IMR-90 (cell line): ENCODE results near the gene C12orf50. TPM values are rescaled to one million over a fixed set of nuclear protein-coding genes. Genes with fewer than 3 reads are reported as not detected.

Experiments used
- ATAC-seq: fragments of 200-7000 bp; cut with Tn5 transposase; 2 replicates; pipeline ENCODE4 v1.9.1; 2020; ENCODE audit warnings: low read depth, mild to moderate bottlenecking, moderate library complexity
- BruUV-seq: library from RNA; stranded (reverse); fragments of 400-500 nt; replicated peaks from 2 replicates; lab custom pipeline; 2021; lab: Mats Ljungman, UMichigan
- CTCF ChIA-PET: fragments of 300-600 bp; formaldehyde crosslinking; extraction: SDS; loops from one replicate; lab custom pipeline; 2021; ENCODE audit warnings: antibody characterized with exemption; lab: Yijun Ruan, JAX
- POLR2A ChIA-PET: fragments of 300-600 bp; sonication (Branson Sonifier 250); formaldehyde crosslinking; loops from one replicate; lab custom pipeline; 2022; ENCODE audit warnings: antibody characterized with exemption; ENCODE audit not compliant: unreplicated experiment; lab: Charles Lee
- DNase-seq: peaks from one replicate; pipeline ENCODE4 v3.0.0; 2013
- H2AFZ ChIP-seq: replicated peaks from 2 replicates; pipeline ENCODE3; 2013; ENCODE audit warnings: low read length, mild to moderate bottlenecking; ENCODE audit not compliant: poor library complexity
- H2AK5ac ChIP-seq: 2 replicates; pipeline ENCODE4 v1.6.1; 2013; ENCODE audit warnings: low read depth, low read length, inconsistent platforms
- H2AK9ac ChIP-seq: replicated peaks from 2 replicates; pipeline ENCODE3; 2013; ENCODE audit warnings: mild to moderate bottlenecking, low read depth, low read length, moderate library complexity; ENCODE audit not compliant: poor library complexity
- H2BK120ac ChIP-seq: 2 replicates; pipeline ENCODE4 v1.6.1; 2013; ENCODE audit warnings: low read depth, low read length, inconsistent platforms
- H2BK15ac ChIP-seq: 3 replicates; pipeline ENCODE4 v1.6.1; 2013; ENCODE audit warnings: low read depth, low read length, inconsistent platforms
- H2BK20ac ChIP-seq: 2 replicates; pipeline ENCODE4 v1.6.1; 2013; ENCODE audit warnings: low read depth, mild to moderate bottlenecking, inconsistent platforms, low read length, moderate library complexity
- H2BK5ac ChIP-seq: 2 replicates; pipeline ENCODE4 v1.6.1; 2013; ENCODE audit warnings: mild to moderate bottlenecking, low read depth, low read length, inconsistent platforms; ENCODE audit not compliant: poor library complexity, severe bottlenecking
- H3K14ac ChIP-seq: replicated peaks from 2 replicates; pipeline ENCODE4 v1.6.1; 2013; ENCODE audit warnings: low read depth, low read length, inconsistent platforms
- H3K18ac ChIP-seq: 2 replicates; pipeline ENCODE4 v1.6.1; 2013; ENCODE audit warnings: low read depth, low read length, control low read depth
- H3K23ac ChIP-seq: 2 replicates; pipeline ENCODE4 v1.6.1; 2013; ENCODE audit warnings: low read depth, low read length, inconsistent platforms
- H3K27ac ChIP-seq: 2 replicates; pipeline ENCODE4 v1.5.1; 2013; ENCODE audit warnings: mild to moderate bottlenecking, control low read depth, low read length; ENCODE audit not compliant: insufficient read depth
- H3K27me3 ChIP-seq: 2 replicates; pipeline ENCODE4 v1.6.1; 2013; ENCODE audit warnings: low read length; ENCODE audit not compliant: control insufficient read depth, insufficient read depth
- H3K36me3 ChIP-seq: 2 replicates; pipeline ENCODE4 v1.6.1; 2013; ENCODE audit warnings: low read length, mixed read lengths; ENCODE audit not compliant: control insufficient read depth, insufficient read depth
- H3K4ac ChIP-seq: 2 replicates; pipeline ENCODE4 v1.6.1; 2013; ENCODE audit warnings: low read depth, low read length, inconsistent platforms
- H3K4me1 ChIP-seq: 2 replicates; pipeline ENCODE4 v1.6.1; 2013; ENCODE audit warnings: low read length, mixed read lengths; ENCODE audit not compliant: control insufficient read depth, insufficient read depth
- H3K4me2 ChIP-seq: 2 replicates; pipeline ENCODE4 v1.6.1; 2013; ENCODE audit warnings: low read depth, mild to moderate bottlenecking, control low read depth, low read length, moderate library complexity
- H3K4me3 ChIP-seq: 2 replicates; pipeline ENCODE4 v1.5.1; 2013; ENCODE audit warnings: low read depth, mild to moderate bottlenecking, control low read depth, low read length, moderate library complexity; ENCODE audit not compliant: insufficient read depth
- H3K56ac ChIP-seq: 2 replicates; pipeline ENCODE4 v1.6.1; 2013; ENCODE audit warnings: low read length, inconsistent platforms; ENCODE audit not compliant: insufficient read depth; ENCODE audit errors: extremely low read depth
- H3K79me1 ChIP-seq, 2 experiments: 2 replicates each; pipeline ENCODE4 v1.6.1; 2013; ENCODE audit warnings: low read length in 2 of 2, inconsistent platforms in 1 of 2, low read depth in 1 of 2
- H3K9ac ChIP-seq: 2 replicates; pipeline ENCODE4 v1.6.1; 2013; ENCODE audit warnings: low read depth, low read length, control low read depth
- H3K9me1 ChIP-seq: 2 replicates; pipeline ENCODE4 v1.6.1; 2013; ENCODE audit warnings: low read length, inconsistent platforms; ENCODE audit not compliant: insufficient read depth
- H3K9me3 ChIP-seq: 2 replicates; pipeline ENCODE4 v1.6.1; 2013; ENCODE audit warnings: low read length; ENCODE audit not compliant: control insufficient read depth, insufficient read depth
- H4K20me1 ChIP-seq: 2 replicates; pipeline ENCODE4 v1.6.1; 2013; ENCODE audit warnings: low read length, inconsistent platforms; ENCODE audit not compliant: insufficient read depth
- H4K5ac ChIP-seq: 2 replicates; pipeline ENCODE4 v1.6.1; 2013; ENCODE audit warnings: mild to moderate bottlenecking, low read depth, low read length, control low read depth
- H4K8ac ChIP-seq, 2 experiments: 2 replicates each; pipeline ENCODE4 v1.6.1; 2013; ENCODE audit warnings: low read depth in 2 of 2, low read length in 2 of 2, control low read depth in 1 of 2, inconsistent platforms in 1 of 2
- H4K91ac ChIP-seq: 2 replicates; pipeline ENCODE4 v1.6.1; 2013; ENCODE audit warnings: low read depth, low read length, inconsistent platforms; ENCODE audit not compliant: insufficient read depth
- BHLHE40 ChIP-seq: fragments of 150-350 bp; IDR thresholded peaks from 2 replicates; pipeline ENCODE4 v1.6.1; 2016; ENCODE audit warnings: mild to moderate bottlenecking, low read depth, low read length
- CEBPB ChIP-seq: IDR thresholded peaks from 2 replicates; pipeline ENCODE4 v1.6.1; 2012; ENCODE audit warnings: low read depth, low read length, improper control_type of control experiment
- CHD1 ChIP-seq: IDR thresholded peaks from 2 replicates; pipeline ENCODE4 v1.6.1; 2012; ENCODE audit warnings: low read depth, low read length, improper control_type of control experiment
- ELK1 ChIP-seq: fragments of 150-350 bp; IDR thresholded peaks from 2 replicates; pipeline ENCODE4 v1.6.1; 2016; ENCODE audit warnings: low read depth, mild to moderate bottlenecking, low read length, moderate library complexity, borderline replicate concordance
- FOS ChIP-seq: fragments of 150-350 bp; IDR thresholded peaks from 2 replicates; pipeline ENCODE4 v1.6.1; 2016; ENCODE audit warnings: low read depth, low read length
- MAFK ChIP-seq: IDR thresholded peaks from 2 replicates; pipeline ENCODE4 v1.6.1; 2012; ENCODE audit warnings: low read depth, low read length, improper control_type of control experiment
- MAZ ChIP-seq: IDR thresholded peaks from 2 replicates; pipeline ENCODE4 v1.6.1; 2012; ENCODE audit warnings: low read depth, mild to moderate bottlenecking, low read length, improper control_type of control experiment, moderate library complexity, borderline replicate concordance
- MXI1 ChIP-seq: IDR thresholded peaks from 2 replicates; pipeline ENCODE4 v1.6.1; 2012; ENCODE audit warnings: low read depth, mild to moderate bottlenecking, low read length, moderate library complexity, borderline replicate concordance
- NFE2L2 ChIP-seq: fragments of 150-350 bp; IDR thresholded peaks from 2 replicates; pipeline ENCODE4 v1.6.1; 2016; ENCODE audit warnings: low read depth, mild to moderate bottlenecking, low read length
- POLR2A ChIP-seq: IDR thresholded peaks from 2 replicates; pipeline ENCODE4 v1.6.1; 2012; ENCODE audit warnings: mild to moderate bottlenecking, low read depth, low read length
- RAD21 ChIP-seq: IDR thresholded peaks from 2 replicates; pipeline ENCODE4 v1.6.1; 2012; ENCODE audit warnings: low read length, improper control_type of control experiment
- RCOR1 ChIP-seq: IDR thresholded peaks from 2 replicates; pipeline ENCODE4 v1.6.1; 2012; ENCODE audit warnings: mild to moderate bottlenecking, low read length, improper control_type of control experiment; ENCODE audit not compliant: insufficient replicate concordance
- RFX5 ChIP-seq: IDR thresholded peaks from 2 replicates; pipeline ENCODE4 v1.8.0; 2012; ENCODE audit warnings: low read depth, mild to moderate bottlenecking, low read length, moderate library complexity
- SMC3 ChIP-seq: fragments of 150-350 bp; IDR thresholded peaks from 2 replicates; pipeline ENCODE4 v1.6.1; 2016; ENCODE audit warnings: low read depth, mild to moderate bottlenecking, antibody characterized with exemption, low read length, moderate library complexity
- WGBS, 2 experiments: methylation state at CpG; one replicate each; pipeline versions ENCODE4 v1.1.5 to v1.1.7; 2013; ENCODE audit warnings: missing lambda C conversion rate in 2 of 2; ENCODE audit not compliant: insufficient read length in 1 of 2; ENCODE audit errors: extremely low coverage in 2 of 2; 5-methylcytosine and 5-hydroxymethylcytosine counted together
- dilution Hi-C: fragments of 300-500 bp; cut with HindIII; formaldehyde crosslinking; loops from one replicate; pipeline ENCODE4 v1.14.3; 2018; ENCODE audit warnings: low sequenced_read_pairs; ENCODE audit not compliant: unreplicated experiment
- in situ Hi-C: fragments of 300-500 bp; cut with MboI; formaldehyde crosslinking; loops from 3 replicates; pipeline ENCODE4 v1.14.3; 2019; ENCODE audit warnings: low sequenced_read_pairs, inconsistent platforms, mixed read lengths
- intact Hi-C: fragments of 100-400 bp; cut with micrococcal nuclease; formaldehyde crosslinking; loops from 2 replicates; pipeline ENCODE4 v1.10.0; 2022
- polyA plus RNA-seq, 3 experiments: library from polyadenylated mRNA; depleted of rRNA; stranded (reverse); fragments of >200 nt; gene quantifications; 2 replicates each; pipeline ENCODE4 v1.2.3, GENCODE V29; 2012; ENCODE audit warnings: low replicate concordance in 1 of 3
- total RNA-seq: library from RNA; depleted of rRNA; stranded (reverse); fragments of >200 nt; gene quantifications from 2 replicates; pipeline ENCODE4 v1.2.3, GENCODE V29; 2012
- TF ChIP-seq, protein P1 (sequence below): fragments of 150-350 bp; IDR thresholded peaks from 2 replicates; pipeline ENCODE4 v1.6.1; 2017; ENCODE audit warnings: mild to moderate bottlenecking, antibody characterized with exemption, low read length, low read depth
- TF ChIP-seq, protein P2 (sequence below): conservative IDR thresholded peaks from 2 replicates; pipeline ENCODE4 v1.5.1; 2012; ENCODE audit warnings: mild to moderate bottlenecking, low read depth, low read length, improper control_type of control experiment

Gene C12orf50
- total and polyA plus RNA-seq, 2 of the 4 experiments (the other 2 are of a cell fraction) = not detected

DNA sequence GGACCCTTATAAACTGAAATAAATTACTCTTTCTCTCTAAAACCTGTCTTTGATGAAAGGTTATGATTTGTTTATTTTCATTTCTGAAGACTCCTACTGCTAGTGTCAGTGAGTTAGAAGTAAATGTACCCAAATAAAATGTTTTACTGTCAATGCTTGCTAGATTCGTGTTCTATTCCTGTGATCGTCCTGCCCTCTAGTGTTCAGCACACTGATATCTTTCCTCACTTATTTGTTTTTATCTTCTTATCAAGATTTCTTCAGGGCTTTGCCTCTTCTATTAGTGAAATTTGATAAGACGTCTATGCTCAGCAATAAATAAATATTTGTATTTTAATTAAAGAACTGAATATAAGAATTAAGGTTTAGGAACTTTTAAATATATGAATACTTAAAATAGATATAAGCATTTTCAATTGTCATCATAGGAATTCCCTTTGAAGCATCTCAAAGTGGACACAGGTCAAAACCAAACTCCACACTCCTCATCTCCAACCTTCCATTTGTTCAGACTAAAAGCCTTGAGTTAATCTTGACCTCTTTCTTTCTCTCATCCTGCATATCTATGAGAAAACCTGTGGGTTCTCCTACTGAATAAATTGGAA is 75.8 kb downstream of the C12orf50 start:
- H3K27ac ChIP-seq = no peak overlapping the region
- H2BK20ac ChIP-seq = no peak overlapping the region
- no TSS peak for BruUV-seq
- intact Hi-C loops (loop anchor here (1.0 to 5.0 kb wide), 3 partner anchors 87 to 1041 kb away; no protein-coding TSS in a partner anchor), in situ Hi-C loops (no loop called here), dilution Hi-C loops (no loop called here)
- POLR2A ChIA-PET = no interaction called here
- no peak overlapping the region for H3K4me3 ChIP-seq
- no peak overlapping the region for H2BK120ac ChIP-seq
- no peak overlapping the region for H4K8ac ChIP-seq
- H3K4me2 ChIP-seq = no peak overlapping the region
- H3K27me3 ChIP-seq = no peaks in the 10 kb centered on the region
- H3K9me1 ChIP-seq = no peaks in the 10 kb centered on the region
- no peak overlapping the region for H2BK5ac ChIP-seq
- CTCF ChIA-PET = interaction anchor here (1.2 kb wide), 1 partner anchor 87 kb away, joined by 3 read pairs; no protein-coding TSS in a partner anchor
- DNase-seq = peak; percentile 71
- H2BK15ac ChIP-seq = no peak overlapping the region
- ATAC-seq = peak; percentile 77
- no peak overlapping the region for H3K14ac ChIP-seq
- no peak overlapping the region for H3K23ac ChIP-seq
- H3K56ac ChIP-seq = no peak overlapping the region
- H3K9me3 ChIP-seq = no peaks in the 10 kb centered on the region
- no peak overlapping the region for H3K9ac ChIP-seq
- H2AK5ac ChIP-seq = no peak overlapping the region
- no peak overlapping the region for H3K18ac ChIP-seq
- no peak overlapping the region for H2AFZ ChIP-seq
- no peak overlapping the region for H4K5ac ChIP-seq
- no peaks in the 10 kb centered on the region for H4K20me1 ChIP-seq
- H3K4ac ChIP-seq = no peak overlapping the region
- H4K91ac ChIP-seq = no peak overlapping the region
- WGBS, 2 experiments = no CpG with 5 or more reads among the region's 3 CpGs
- H3K4me1 ChIP-seq = no peaks in the 10 kb centered on the region
- H2AK9ac ChIP-seq = no peak overlapping the region
- H3K79me1 ChIP-seq = no peaks in the 10 kb centered on the region
- TF ChIP-seq POLR2A (no peak), RAD21 (peak; percentile 94), SMC3 (peak; percentile 78), MXI1 (no peak), ELK1 (no peak), RCOR1 (no peak), CHD1 (no peak), NFE2L2 (no peak), CEBPB (no peak), FOS (no peak), MAZ (no peak), RFX5 (no peak), BHLHE40 (no peak), MAFK (no peak)
- TF ChIP-seq, protein P1, sequence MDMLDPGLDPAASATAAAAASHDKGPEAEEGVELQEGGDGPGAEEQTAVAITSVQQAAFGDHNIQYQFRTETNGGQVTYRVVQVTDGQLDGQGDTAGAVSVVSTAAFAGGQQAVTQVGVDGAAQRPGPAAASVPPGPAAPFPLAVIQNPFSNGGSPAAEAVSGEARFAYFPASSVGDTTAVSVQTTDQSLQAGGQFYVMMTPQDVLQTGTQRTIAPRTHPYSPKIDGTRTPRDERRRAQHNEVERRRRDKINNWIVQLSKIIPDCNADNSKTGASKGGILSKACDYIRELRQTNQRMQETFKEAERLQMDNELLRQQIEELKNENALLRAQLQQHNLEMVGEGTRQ = no peak
- TF ChIP-seq, protein P2, sequence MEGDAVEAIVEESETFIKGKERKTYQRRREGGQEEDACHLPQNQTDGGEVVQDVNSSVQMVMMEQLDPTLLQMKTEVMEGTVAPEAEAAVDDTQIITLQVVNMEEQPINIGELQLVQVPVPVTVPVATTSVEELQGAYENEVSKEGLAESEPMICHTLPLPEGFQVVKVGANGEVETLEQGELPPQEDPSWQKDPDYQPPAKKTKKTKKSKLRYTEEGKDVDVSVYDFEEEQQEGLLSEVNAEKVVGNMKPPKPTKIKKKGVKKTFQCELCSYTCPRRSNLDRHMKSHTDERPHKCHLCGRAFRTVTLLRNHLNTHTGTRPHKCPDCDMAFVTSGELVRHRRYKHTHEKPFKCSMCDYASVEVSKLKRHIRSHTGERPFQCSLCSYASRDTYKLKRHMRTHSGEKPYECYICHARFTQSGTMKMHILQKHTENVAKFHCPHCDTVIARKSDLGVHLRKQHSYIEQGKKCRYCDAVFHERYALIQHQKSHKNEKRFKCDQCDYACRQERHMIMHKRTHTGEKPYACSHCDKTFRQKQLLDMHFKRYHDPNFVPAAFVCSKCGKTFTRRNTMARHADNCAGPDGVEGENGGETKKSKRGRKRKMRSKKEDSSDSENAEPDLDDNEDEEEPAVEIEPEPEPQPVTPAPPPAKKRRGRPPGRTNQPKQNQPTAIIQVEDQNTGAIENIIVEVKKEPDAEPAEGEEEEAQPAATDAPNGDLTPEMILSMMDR = peak; percentile 86
- H3K36me3 ChIP-seq = no peaks in the 10 kb centered on the region
